CD4-positive, alpha-beta T cell treated with Interleukin-10 for 1 hour (primary cell): Measurements from ENCODE around the gene SRSF6.
"Not testable (repeated sequence)": the region's sequence is repeated elsewhere in the genome, so short reads cannot be mapped to it uniquely, and the experiment has no call there.

Experiments used
- DNase-seq: peaks from one replicate; pipeline ENCODE4 v3.0.0-alpha.2; 2020

The SRSF6 gene

DNA sequence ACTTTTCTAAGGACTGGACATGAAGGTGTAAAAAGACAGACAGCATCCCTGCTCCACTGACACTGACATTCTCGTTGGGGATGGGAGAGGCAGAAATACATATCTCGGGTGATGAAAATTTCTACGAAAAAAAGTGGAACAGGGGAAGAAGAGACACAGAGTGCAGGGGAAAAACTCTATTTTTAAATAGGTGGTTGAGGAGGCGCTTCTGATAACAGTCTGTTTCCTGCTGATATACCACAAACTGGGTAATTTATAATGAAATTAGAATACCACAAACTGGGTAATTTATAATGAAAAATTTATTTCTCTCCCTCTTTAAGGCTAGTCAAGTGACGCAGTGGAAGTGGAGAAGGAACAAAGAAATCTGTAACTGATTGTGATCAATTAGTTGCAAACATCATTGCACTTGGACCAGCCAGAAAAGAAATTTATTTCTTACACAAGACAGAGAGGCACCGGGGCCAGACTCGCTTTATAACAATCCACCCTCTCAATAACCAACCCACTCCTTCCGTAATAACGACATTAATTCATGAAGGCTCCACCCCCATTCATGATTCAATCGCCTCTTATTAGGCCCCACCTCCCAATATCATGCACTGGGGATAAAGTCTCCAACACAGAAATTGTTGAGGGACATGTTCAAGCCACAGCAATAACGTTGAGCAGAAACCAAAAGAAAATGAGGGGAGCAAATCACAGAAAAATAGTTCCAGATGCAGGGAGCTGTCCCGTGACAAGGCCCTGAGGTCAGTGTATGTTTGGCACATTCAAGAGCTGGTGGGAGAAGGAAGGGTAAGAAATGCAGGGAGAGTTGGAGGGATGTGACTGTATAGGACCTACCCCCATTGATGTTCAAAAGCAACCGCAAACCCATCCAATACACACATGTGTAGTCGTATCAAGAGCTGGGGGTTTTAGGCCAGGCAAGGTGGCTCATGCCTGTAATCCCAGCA is 6.6 kb upstream of the SRSF6 start:
- DNase-seq = no peak

DNA sequence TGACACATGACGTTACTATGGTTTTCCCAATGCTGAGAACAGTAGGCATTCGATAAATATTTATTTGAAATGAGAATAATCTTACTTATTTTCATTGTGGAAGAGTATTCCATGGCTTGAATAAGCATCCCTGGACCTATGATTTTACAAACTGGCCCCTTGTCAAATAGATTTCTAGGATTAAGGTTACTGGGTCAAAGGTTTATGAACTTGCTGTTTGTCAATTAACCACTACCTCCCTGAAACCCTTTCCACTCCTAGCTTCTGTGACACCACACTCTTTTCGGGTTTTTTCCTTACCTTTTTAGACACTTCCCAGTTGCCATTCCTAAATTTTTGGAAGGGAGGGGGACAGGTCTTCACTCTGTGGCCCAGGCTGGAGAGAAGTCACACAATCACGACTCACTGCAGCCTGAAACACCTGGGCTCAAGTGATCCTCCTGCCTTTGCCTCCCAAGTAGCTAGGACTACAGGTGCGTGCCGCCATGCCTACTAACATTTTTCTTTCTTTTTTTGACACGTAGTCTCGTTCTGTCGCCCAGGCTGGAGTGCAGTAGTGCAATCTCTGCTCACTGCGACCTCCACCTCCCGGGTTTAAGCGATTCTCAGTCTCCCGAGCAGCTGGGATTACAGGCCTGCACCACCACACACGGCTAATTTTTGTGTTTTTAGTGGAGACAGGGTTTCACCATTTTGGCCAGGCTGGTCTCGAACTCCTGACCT is 5.1 kb upstream of the SRSF6 start:
- no peak for DNase-seq

DNA sequence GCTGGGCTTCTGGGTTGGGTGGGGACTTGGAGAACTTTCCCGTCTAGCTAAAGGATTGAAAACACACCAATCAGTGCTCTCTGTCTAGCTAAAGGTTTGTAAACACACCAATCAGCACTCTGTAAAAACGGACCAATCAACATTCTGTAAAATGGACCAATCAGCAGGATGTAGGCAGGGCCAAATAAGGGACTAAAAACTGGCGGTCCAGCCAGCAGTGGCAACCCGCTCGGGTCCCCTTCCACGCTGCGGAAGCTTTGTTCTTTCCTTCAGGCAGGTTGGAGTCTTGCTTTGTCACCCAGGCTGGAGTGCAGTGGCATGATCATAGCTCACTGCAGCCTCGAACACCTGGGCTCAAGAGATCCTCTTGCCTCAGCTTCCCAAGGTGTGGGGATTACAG is 1.4 kb upstream of the SRSF6 start:
- DNase-seq = not testable (repeated sequence)

DNA sequence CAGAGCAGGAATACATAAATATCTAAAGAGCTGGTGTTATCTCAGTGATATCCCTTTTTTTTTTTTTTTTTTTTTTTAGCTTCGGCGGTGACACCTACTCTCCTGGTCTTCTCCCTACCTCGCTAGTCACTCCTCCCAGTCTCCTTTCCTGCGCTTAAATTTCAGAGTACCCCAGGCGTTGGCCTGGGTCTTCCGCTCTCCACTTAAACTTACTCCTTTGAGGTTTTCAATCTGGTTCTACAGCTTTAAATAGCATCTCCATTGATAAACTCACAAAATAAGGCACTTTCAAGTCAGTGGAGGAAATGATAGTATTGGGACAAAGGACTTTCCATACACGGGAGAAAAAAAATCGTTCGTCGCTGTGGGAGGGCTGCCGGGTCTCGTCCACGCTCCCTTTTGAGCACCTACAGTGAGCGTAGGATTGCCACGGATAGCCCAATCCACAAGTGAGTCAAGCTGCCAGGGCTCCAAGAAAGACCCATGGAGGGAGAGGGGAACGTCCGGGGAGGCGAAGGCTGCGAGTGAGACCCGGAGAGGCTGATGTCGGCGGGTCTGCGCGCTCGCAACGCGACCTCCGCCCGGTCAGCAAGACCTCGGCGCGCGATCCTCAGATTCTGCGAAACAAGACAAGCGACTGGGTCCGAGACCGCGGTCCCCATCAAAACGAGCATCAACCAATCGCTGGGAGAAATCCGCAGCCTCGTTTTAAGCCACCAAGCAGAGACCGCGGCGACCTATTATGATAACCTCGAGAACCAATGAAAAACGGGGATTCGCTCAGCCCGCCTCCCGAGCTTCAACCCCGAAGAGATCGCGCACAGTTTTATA is 672 bp upstream of the SRSF6 start:
- peak; percentile 90 for DNase-seq

DNA sequence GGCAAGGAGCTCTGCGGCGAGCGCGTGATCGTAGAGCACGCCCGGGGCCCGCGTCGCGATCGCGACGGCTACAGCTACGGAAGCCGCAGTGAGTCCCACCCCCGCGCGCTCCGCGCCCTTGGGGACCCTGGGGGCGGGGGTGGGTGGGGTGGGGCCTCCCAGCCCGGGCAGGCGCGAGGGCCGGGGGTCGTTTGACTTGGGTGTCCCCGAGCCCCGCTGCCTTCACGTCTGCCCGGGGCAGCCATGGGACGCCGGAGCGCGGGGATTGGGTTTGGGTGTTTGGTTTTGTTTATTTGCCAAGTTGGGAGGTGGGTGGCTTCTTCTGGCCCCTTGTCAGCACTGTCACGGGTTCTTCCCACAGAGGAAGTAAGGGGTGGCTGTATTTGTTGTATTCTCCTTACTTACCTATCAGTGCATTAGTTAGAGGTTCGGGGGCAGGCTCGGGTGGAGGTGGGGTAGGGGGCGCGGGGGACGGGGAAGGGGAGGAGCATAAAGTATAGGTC is 777 bp downstream of the SRSF6 start:
- DNase-seq = peak; percentile 43

DNA sequence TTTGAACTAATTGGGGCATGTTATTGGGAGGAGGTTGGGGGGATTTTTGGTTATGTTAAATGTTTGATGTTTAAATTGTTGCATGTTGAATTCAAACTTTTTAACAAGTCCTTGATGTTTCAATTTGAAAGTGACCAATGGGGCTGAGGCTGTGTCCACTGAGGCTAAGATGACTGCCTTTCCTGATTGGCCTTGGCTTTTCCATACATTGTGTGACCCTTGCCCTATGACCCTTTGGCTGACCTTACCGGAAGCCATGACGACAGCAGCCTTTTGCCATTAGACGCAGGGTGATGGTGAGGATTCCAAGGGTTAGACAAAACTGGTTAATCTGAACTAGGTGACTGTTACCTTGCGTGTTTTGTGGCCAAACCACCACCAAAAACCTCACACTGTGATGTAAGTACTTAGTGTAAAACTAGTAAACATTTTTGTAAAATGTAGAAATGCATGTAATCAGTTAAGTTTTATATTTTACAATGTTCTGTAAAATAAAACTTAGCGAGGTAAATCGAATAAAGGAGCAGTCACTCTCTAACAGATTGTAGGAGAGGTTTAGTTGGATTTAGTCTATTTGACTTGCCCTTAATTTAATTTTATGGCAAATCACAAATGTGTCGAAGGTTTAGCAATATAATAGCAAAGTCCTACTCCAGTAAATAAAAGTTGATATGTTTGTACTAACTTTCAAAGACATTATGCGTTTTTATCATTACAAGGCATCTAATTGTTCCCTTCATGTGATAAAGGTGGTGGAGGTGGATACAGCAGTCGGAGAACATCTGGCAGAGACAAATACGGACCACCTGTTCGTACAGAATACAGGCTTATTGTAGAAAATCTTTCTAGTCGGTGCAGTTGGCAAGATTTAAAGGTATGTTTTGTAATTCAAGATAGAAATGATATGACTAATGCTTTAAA is 1.6 kb downstream of the SRSF6 start:
- DNase-seq = peak; percentile 28

DNA sequence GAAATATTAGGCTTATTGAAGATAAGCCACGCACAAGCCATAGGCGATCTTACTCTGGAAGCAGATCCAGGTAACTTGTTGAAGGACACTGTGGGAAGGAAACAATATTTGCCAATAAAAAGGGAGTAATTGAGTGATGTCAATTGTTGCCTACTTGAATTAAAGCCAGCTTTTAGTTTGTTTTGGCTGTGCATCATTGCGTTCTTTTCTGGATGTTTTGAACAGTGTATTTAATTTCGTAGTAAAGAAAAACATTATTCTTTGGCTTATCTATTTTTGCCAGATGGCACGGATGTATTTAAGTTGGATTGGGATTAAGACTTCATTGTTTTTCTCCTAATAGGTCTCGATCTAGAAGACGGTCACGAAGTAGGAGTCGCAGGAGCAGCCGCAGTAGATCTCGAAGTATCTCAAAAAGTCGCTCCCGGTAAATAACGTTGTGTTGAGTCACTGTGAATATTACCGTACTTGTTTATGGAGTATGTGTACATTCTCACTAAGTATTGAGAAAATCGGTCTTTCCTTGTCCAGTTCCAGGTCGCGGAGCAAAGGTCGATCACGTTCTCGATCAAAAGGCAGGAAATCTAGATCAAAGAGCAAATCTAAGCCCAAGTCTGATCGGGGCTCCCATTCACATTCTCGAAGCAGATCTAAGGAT is 2.6 kb downstream of the SRSF6 start:
- DNase-seq = no peak

DNA sequence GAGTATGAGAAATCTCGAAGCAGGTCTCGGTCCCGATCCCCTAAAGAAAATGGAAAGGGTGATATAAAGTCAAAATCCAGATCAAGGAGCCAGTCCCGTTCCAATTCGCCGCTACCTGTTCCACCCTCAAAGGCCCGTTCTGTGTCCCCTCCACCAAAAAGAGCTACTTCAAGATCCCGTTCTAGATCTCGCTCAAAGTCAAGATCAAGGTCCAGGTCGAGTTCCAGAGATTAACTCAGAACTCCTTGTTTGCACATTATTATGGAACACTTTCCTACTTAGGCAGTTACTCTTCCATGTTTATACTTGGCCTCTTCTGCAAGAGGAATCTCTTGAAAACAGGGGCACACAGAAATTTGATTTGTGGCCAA is 3.1 kb downstream of the SRSF6 start:
- DNase-seq = no peak

DNA sequence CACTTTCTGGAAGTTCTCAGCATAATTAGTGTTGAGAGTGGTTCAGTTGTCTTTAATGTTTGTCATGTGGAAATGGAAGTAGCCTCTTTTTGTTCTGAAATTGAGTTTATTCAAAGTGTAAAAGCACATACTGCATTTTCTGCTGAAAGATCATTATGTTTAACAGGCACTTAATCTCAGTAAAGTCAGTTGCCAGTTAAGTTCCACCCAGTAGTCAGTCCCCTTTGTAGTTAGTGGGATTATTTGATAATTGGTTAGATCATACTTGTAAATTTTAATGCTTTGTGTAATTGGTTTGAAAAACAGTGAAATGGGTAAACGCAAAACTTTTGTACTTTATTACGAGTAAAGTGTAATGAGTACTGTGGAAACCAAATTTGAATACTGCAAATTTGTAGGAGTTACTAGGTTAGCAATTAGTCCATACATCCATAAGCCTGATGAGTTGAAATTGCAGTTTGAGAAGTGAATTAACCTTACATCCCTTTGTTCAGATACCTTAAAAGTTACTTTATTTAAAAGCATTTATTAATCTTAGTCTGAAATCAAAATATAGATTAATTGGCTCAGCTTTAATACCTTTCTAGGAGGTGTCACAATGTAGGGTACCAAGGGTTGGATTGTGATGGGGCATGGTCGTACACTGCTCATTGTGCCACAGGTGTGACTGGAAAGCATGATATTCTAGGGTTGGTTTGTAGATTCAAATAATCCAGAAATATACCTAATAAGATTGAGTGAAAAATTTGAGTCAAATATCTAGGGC is 4.4 kb downstream of the SRSF6 start:
- no peak for DNase-seq

DNA sequence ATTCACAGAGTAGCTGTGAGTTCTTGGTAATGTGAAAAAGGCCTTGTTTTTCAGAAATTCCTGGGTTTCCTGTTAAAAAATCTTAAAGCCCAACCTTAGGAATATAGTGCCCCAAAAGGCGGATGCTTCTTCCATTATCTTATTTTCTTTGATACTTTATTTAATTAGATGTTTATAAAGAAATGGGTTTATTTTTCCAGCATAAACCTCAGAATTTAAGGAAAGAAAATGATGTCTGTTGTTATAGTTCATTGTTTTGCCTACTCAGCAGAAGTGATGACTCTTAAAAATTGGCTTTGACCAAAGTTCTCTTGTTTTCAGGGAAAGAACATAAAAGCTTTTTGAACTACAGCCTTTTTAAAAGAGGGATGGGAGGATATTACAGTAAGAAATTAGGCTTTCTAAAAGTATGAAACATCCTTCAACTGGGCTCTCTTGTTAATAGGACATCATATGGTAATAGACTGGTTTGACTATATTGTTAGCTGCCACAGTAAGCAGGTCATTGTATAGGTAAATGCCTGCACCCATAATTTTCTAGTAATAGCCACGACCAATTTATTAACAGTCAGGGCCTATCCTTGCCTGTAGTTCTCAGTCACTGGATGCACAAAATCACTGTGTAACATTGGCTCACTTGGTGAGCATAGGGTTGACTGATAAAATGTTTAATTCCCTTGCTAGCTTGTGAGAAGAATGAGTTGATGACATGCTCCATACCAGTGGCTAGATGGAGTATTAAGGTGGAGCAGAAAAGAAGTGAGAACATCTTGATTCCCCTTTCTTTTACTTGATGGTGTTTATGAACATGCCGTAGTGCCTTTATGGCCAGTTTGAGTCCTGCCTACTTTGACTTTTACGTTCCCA is 5.2 kb downstream of the SRSF6 start:
- no peak for DNase-seq

DNA sequence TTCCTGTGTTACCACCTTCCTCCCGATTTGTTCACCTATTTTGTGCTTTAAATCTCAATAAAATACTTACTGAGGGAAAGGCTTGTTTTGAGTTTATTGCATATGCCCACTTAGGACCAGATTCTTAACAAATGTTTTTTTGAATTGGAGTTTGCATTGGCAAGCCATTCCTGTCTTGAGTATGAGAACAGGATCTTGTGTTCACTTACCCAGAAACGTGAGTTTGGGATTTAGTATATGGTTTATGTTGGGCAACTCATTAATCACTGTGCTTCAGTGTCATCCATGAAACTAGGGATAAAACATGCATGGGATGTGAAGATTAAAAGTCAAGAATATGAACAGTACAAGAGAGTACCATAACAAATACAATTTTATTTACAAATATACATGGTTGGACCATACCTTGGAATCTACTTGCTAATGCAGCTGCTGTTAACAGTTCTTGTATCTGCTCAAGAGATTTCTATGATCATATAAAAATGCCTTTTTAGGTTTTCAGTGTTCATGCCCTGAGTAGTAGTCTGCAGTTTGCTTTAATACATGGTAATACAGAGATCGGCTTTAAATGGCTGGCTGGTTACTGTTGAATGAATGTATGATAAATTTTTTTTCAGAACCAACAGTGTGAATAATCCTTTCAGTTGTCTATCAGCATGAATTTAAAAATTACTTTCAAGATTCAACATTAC is 6.0 kb downstream of the SRSF6 start:
- no peak for DNase-seq

DNA sequence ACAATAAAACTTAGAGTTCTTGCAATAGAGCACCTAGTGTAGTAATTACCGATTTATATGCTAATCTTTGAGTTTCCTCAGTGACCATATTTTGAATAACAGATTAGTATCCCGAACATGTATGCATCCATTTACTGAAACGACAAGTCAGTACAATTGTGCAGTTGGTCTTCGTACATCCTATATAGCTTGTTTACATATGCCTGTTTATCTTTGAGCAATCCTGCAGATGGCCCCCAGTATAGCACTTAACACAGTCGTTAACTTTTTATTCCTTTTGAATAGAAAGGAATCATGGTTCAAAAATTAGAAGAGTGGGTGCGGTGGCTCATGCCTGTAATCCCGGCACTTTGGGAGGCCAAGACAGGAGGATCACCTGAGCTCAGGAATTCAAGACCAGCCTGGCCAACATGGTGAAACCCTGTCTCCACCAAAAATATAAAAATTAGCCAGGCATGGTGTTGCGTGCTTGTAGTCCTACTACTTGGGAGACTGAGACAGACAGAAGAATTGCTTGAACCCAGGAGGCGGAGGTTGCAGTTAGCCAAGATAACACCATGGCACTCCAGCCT is 6.6 kb downstream of the SRSF6 start:
- no peak for DNase-seq

DNA sequence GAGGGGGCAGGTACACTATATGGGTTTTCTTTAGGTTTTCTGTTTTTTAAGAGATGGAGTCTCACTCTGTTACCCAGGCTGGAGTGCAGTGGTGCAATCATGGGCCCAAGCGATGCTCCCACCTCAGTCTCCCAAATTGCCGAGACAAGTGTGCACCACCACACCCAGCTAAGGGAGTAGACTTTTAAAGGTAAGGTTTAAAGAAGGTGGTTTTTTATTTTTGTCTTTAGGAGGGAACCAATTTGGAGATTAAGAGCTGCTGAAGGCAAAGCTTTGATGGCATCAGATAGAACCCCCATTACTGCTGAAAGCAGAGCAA is 7.9 kb downstream of the SRSF6 start:
- DNase-seq = no peak

DNA sequence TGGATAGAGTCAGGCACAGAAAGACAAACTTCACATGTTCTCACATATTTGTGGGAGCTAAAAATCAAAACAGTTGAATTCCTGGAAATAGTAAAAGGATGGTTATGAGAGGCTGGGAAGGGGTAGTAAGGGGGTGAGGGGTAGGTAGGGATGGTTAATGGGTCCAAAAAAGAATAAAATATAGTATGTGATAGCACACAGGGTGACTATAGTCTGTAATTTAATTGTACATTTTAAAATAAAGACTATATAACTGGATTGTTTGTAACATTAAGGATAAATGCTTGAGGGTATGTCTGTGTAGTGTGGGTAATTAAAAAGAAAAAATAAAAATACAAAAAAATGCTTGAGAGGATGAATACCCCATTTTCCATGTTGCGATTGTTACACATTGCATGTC is 9.9 kb downstream of the SRSF6 start:
- DNase-seq = no peak

DNA sequence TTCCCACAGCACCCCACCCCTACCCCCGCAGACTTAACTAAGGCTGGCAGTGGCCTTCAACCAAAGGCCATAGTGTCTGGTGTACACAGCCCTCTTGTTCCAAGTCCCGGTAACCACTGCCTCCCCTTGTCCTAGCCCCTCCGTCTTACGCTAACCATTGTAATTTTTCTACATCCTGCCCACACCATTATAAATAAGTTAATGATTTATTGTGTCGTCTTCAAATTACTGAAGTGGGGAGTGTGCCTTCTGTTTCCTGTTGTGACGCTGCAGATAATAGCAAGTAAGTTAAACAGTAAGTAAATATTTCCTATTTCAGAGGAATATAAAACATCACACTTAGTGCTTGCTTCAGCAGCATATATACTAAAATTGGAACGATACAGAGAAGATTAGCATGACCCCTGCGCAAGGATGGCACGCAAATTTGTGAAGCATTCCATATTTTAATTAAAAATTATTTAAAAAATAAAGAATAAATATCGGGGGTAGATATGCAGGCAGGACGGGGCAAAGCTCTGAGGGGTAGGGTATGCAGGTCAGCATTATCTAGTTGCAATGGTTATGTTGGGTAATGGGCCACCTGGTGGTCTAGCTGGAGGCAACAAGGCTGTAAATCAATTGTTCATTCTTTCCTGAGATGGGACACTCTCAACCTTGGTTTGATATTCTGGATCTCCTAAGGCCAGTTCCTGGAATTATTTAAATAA is 15.1 kb downstream of the SRSF6 start:
- no peak for DNase-seq

DNA sequence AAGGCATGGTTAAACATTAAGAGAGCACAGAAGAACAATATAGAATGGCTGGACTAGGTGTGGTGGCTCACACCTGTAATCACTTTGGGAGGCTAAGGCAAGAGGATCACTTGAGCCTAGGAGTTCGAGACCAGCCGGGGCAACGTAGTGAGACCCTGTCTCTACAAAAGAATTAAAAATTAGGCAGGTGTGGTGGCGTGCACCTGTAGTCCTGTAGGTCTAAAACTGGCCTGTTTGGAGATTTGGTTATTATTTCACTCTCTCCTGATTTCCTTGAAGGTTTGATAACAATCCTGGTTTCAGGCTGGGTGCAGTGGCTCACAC is 15.6 kb downstream of the SRSF6 start:
- no peak for DNase-seq

DNA sequence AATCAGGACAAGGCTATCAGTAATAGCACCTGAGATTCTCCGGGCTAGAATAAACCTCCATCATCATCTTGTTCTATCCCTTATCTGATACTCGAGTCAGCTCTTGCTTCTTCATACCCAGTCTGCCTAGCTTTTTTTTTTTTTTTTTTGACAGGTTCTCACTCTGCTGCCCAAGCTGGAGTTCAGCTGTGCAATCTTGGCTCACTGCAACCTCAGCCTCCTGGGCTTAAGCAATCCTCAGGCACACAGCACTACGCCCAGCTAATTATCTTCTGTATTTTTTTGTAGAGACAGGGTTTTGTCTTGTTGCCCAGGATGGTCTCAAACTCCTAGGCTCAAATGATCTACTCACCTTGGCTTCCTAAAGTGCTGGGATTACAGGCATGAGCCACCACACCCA is 19.5 kb downstream of the SRSF6 start:
- no peak for DNase-seq

DNA sequence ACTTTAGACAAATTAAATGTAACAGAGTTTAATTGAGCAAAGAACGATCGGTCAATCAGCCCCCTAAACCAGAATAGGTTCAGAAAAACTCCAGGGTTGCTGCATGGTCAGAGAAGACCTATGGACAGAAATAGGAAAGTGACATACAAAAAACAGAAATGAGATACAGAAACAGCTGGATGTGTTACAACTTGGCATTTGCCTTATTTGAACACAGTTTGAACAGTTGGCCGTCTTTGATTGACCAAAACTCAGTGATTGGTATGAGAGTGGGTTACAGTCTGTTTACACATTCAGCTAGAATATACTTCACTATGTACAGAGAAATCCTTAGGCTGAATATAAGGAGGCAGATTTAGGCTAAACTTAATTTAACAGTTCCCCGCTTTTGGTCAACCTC is 19.9 kb downstream of the SRSF6 start:
- DNase-seq = no peak
